Lower leg skin (tissue), 4 donors: ENCODE data around the gene BRD9. TPM values are rescaled to one million over a fixed set of nuclear protein-coding genes. Genes with fewer than 3 reads are reported as not detected.
A peak's percentile ranks its signal among the peaks of the same experiment; 100 is the strongest.
"Not testable (repeated sequence)": the region's sequence is repeated elsewhere in the genome, so short reads cannot be mapped to it uniquely, and the experiment has no call there.

Experiments
- DNase-seq, 2 donors: peaks; one replicate each; pipeline ENCODE4 v3.0.0-alpha.2; 2019; ENCODE audit warnings: low spot score in 2 of 2
- H3K4me3 ChIP-seq: fragments of 200-600 bp; sonication (generic); 2 replicates; pipeline ENCODE4 v1.5.1; 2017; ENCODE audit warnings: mild to moderate bottlenecking, low read depth; ENCODE audit not compliant: poor library complexity, severe bottlenecking
- WGBS, 2 donors: methylation state at CpG; one replicate each; pipeline ENCODE4 v1.1.5; 2018; 5-methylcytosine and 5-hydroxymethylcytosine counted together
- intact Hi-C: fragments of 100-400 bp; cut with DNase I; formaldehyde crosslinking; loops from one replicate; pipeline ENCODE4 v1.15.0; 2023; ENCODE audit warnings: low total_unique reads
- total RNA-seq, 4 donors: library from RNA; depleted of rRNA; stranded (reverse); fragments of >200 nt; gene quantifications; one replicate each; pipeline ENCODE4 v1.1.0, GENCODE V29; 2016

The BRD9 gene
- total RNA-seq, 4 donors from 2014 or later = 27.5 to 49.6 (median 28.6) TPM

DNA sequence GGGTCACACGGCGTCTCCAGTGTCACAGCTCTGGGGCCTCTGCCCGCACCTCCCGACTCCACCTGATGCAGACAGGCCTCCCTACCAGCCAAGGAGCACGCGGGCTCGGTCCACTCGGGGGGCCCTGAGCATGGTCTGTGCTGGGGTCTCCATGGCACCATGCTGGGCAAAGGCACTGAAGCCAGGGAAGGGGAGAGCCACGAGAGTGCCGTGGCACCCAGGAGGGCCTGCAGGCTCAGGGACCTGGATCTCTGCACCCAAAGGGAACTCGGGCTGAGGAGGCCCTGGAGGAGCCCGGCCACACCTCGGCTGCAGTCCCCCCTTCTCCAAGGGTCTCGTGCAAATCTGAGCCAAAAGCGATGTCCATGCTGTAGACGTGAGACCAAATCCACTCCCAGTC, 48.2 kb downstream of the BRD9 start:
- intact Hi-C loops = loop anchor here (10.0 kb wide), 1 partner anchor 80 kb away; no protein-coding TSS in a partner anchor
- H3K4me3 ChIP-seq = not testable (repeated sequence)
- 88 to 93% methylated on average over 16 of the region's 16 CpGs for WGBS, 2 donors
- DNase-seq = peak in 1 of 2 donors; percentile 86

GRCh38 chr5:843926-844325, 48.7 kb downstream of the BRD9 start:
- peak in 1 of 2 donors; percentile 85 for DNase-seq

DNA sequence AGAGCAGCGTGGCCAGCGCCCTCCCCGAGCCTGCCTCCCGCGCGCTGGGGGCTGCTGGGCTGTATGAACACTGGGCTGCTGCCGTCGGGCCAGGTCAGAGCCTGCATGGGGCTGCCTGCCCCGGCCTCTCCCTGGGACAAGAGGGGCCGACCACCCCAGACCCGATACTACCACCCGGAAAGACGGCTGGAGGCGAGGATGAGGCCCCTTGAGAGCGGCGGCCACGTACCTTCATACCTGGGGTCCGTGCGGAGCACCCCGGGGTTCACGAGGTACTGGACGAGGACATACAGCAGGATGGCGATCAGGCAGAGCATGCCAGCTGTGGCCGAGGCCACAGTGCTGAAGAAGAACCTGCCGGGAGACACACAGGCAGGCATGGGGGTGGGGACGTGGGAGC, 49.2 kb downstream of the BRD9 start:
- peak in 1 of 2 donors; percentile 79 for DNase-seq
- H3K4me3 ChIP-seq = not testable (repeated sequence)
- 89 to 93% methylated on average over 9 to 14 of the region's 26 CpGs for WGBS, 2 donors
- intact Hi-C loops = loop anchor here (10.0 kb wide), 1 partner anchor 79 kb away; no protein-coding TSS in a partner anchor

More at GRCh38 chr5:843926-844325, 48.7 kb downstream of the BRD9 start:
- WGBS, 2 donors = 83 to 87% methylated on average over 18 to 21 of the region's 22 CpGs
- intact Hi-C loops = loop anchor here (10.0 kb wide), 1 partner anchor 79 kb away; no protein-coding TSS in a partner anchor
- not testable (repeated sequence) for H3K4me3 ChIP-seq

DNA sequence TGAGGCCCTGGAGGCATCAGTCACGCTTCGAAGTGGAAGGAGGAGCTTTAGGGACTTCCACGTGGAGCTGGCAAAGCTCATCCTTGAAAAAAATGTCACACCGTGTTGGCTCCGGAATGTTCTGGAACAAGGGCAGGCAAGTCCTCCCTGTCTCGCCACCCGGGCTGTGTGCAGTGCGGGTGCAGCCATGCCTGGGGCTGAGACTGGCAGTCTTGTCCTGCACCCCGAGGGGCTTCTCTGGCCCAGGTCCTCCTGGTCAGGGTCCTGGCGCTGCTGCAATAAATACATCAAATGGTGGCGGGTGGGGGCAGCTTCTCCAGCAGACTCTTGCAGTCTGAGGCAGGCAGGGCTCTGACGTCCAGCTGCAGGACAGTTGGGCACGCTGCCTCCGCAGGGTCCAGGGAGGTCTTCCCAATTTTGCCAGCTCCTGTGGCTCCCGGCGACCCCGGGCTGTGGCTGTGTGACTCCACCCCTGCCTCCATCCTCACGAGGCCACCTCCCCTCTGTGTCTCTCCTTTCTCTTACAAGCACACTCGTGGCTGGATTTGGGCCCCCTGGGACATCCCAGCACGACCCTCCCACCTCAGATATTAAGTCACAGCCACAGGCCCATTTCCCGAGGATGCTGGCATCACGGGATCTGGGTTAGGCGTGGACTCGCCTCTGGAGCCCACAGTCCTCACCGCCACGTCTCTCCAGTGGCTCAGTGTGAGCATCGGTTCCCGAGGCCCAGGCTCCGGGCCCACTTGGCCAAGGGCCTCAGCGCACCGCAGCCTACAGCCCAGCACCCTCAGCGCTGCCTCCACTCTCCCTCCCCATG, 50.0 kb downstream of the BRD9 start:
- not testable (repeated sequence) for H3K4me3 ChIP-seq
- intact Hi-C loops = loop anchor here (10.0 kb wide), 1 partner anchor 78 kb away; no protein-coding TSS in a partner anchor
- peak in 1 of 2 donors; percentile 82 for DNase-seq
- 85 to 95% methylated on average over 23 to 25 of the region's 32 CpGs for WGBS, 2 donors

DNA sequence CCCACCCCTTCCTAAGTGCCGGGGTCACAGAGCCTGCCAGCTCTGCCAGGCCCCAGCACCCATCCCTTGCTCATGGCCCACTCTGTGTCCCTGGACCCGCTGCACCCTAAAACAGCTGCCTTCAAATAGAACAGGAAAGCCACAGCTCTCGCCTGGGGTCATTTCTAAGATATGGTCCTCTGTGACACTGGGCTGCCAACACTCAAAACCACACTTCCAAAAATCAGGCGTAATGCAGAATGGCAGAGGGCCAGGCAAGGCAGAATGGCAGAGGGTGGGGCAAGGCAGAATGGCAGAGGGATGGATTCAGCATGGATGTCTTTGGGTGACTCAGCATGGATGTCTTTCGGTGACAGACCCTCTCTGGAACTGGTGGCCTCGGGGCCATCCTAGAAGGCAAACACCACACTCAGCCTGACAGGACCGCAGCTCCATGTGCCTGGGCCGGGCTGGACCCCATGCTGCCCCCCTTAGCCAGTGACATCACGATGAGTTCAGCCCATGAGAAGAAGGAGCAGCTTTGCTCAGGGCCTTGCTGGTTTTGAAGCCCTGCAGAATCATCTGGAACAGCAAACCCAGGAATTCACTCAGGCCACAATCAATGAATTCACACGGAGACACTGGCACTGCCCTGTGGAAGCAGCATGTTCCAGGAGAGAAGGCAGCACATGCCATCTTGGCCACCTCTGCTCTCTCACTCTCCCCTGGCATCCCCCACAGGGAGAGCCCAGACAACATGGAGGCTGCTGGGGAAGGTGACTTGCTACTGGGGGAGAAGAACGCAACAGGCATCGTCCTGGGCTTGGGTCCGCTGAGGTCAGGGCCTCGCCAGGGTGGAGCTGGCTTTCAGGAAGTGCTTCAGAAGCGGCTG, 50.8 kb downstream of the BRD9 start:
- DNase-seq = peak in 1 of 2 donors; percentile 84
- intact Hi-C loops = loop anchor here (10.0 kb wide), 1 partner anchor 77 kb away; no protein-coding TSS in a partner anchor
- 79 to 86% methylated on average over 14 to 15 of the region's 15 CpGs for WGBS, 2 donors
- H3K4me3 ChIP-seq = not testable (repeated sequence)

- H3K4me3 ChIP-seq = not testable (repeated sequence)
- 84 to 92% methylated on average over 10 of the region's 10 CpGs for WGBS, 2 donors
- intact Hi-C loops = loop anchor here (10.0 kb wide), 1 partner anchor 76 kb away; no protein-coding TSS in a partner anchor
- peak in 1 of 2 donors; percentile 52 for DNase-seq
These were observed 51.6 kb downstream of the BRD9 start for GRCh38 chr5:840974-841435.

GRCh38 chr5:840118-840973, 52.3 kb downstream of the BRD9 start:
- H3K4me3 ChIP-seq = not testable (repeated sequence)
- 87 to 88% methylated on average over 21 of the region's 21 CpGs for WGBS, 2 donors
- peak in 1 of 2 donors; percentile 87 for DNase-seq
- intact Hi-C loops = loop anchor here (10.0 kb wide), 1 partner anchor 76 kb away; no protein-coding TSS in a partner anchor

- DNase-seq = peak in 1 of 2 donors; percentile 84
- H3K4me3 ChIP-seq, intact Hi-C loops: not testable (repeated sequence)
- WGBS, 2 donors = 69 to 75% methylated on average over 10 of the region's 10 CpGs
These were observed 54.2 kb downstream of the BRD9 start for GRCh38 chr5:838431-838851.

- H3K4me3 ChIP-seq, intact Hi-C loops: not testable (repeated sequence)
- WGBS, 2 donors = 97 to 100% methylated on average over 6 to 7 of the region's 14 CpGs
- peak in 1 of 2 donors; percentile 75 for DNase-seq
These were observed 54.9 kb downstream of the BRD9 start for GRCh38 chr5:837621-838121.

- DNase-seq, intact Hi-C loops, H3K4me3 ChIP-seq: not testable (repeated sequence)
- 44 to 52% methylated on average over 7 of the region's 7 CpGs for WGBS, 2 donors
These were observed 56.5 kb downstream of the BRD9 start for GRCh38 chr5:835933-836612.

- DNase-seq, intact Hi-C loops, H3K4me3 ChIP-seq: not testable (repeated sequence)
- WGBS, 2 donors = 74 to 82% methylated on average over 2 of the region's 2 CpGs
These were observed 58.6 kb downstream of the BRD9 start for GRCh38 chr5:834013-834412.

- H3K4me3 ChIP-seq, intact Hi-C loops: not testable (repeated sequence)
- WGBS, 2 donors = 97 to 99% methylated on average over 18 to 19 of the region's 19 CpGs
- DNase-seq = peak in 1 of 2 donors; percentile 63
These were observed 64.4 kb downstream of the BRD9 start for GRCh38 chr5:828194-828593.

- H3K4me3 ChIP-seq, intact Hi-C loops, DNase-seq: not testable (repeated sequence)
- 45 to 73% methylated on average over 1 of the region's 1 CpG for WGBS, 2 donors
These were observed 67.1 kb downstream of the BRD9 start for GRCh38 chr5:825544-825943.
